CD4-positive, alpha-beta T cell (primary cell): ENCODE results near the gene RFTN2. TPM values are rescaled to one million over a fixed set of nuclear protein-coding genes. Genes with fewer than 3 reads are reported as not detected.
"Not testable (repeated sequence)": the region's sequence is repeated elsewhere in the genome, so short reads cannot be mapped to it uniquely, and the experiment has no call there.

ENCODE experiments used
- ATAC-seq: fragments of 200-7000 bp; cut with Tn5 transposase; one replicate; pipeline ENCODE4 v1.10.0; 2022; ENCODE audit warnings: mild to moderate bottlenecking; ENCODE audit not compliant: poor library complexity
- CTCF ChIA-PET: fragments of 350-600 bp; sonication (Branson Sonifier 250); formaldehyde crosslinking; loops from one replicate; lab custom pipeline; 2021; ENCODE audit warnings: antibody characterized with exemption, inconsistent platforms; lab: Charles Lee
- POLR2A ChIA-PET: fragments of 350-600 bp; sonication (Branson Sonifier 250); formaldehyde crosslinking; loops from one replicate; lab custom pipeline; 2021; ENCODE audit warnings: antibody characterized with exemption, inconsistent platforms; lab: Charles Lee
- DNase-seq, 14 experiments: peaks; one replicate each; pipeline ENCODE4 v3.0.0-alpha.2; 2013 to 2020; ENCODE audit warnings: mixed read lengths in 2 of 14
- H3K27ac ChIP-seq, 2 donors: one replicate each; pipeline versions ENCODE4 v1.5.1 to v1.7.0; 2013; ENCODE audit warnings: low read length in 2 of 2, low read depth in 1 of 2, mild to moderate bottlenecking in 1 of 2
- H3K27me3 ChIP-seq, 2 experiments: 1 replicate in 1 of 2; 2 replicates in 1 of 2; pipeline versions ENCODE4 v1.6.1 to v1.7.0; 2013; ENCODE audit warnings: low read length in 2 of 2, control low read depth in 1 of 2, mild to moderate bottlenecking in 1 of 2, moderate library complexity in 1 of 2; ENCODE audit not compliant: insufficient read depth in 2 of 2, control insufficient read depth in 1 of 2
- H3K36me3 ChIP-seq: one replicate; pipeline ENCODE4 v1.6.1; 2013; ENCODE audit warnings: low read length, control low read depth; ENCODE audit not compliant: insufficient read depth
- H3K4me1 ChIP-seq: one replicate; pipeline ENCODE4 v1.6.1; 2013; ENCODE audit warnings: low read length, control low read depth; ENCODE audit not compliant: insufficient read depth
- H3K4me3 ChIP-seq: one replicate; pipeline ENCODE4 v1.5.1; 2013; ENCODE audit warnings: mild to moderate bottlenecking, low read length, moderate library complexity
- H3K9me3 ChIP-seq, 2 experiments: 1 replicate in 1 of 2; 2 replicates in 1 of 2; pipeline versions ENCODE4 v1.6.1 to v1.7.0; 2013; ENCODE audit warnings: low read length in 2 of 2, mild to moderate bottlenecking in 2 of 2, control low read depth in 1 of 2, moderate library complexity in 1 of 2; ENCODE audit not compliant: control insufficient read depth in 1 of 2, insufficient read depth in 1 of 2
- H3K27ac Mint-ChIP-seq: one replicate; pipeline ENCODE4 v1.8.0; 2020; ENCODE audit warnings: mixed read lengths
- H3K27me3 Mint-ChIP-seq: one replicate; pipeline ENCODE4 v1.8.0; 2021; ENCODE audit warnings: mixed read lengths
- H3K36me3 Mint-ChIP-seq: one replicate; pipeline ENCODE4 v1.8.0; 2021; ENCODE audit warnings: low read depth, mixed read lengths
- H3K4me1 Mint-ChIP-seq: one replicate; pipeline ENCODE4 v1.8.0; 2021; ENCODE audit warnings: low read depth, mixed read lengths
- H3K4me3 Mint-ChIP-seq: one replicate; pipeline ENCODE4 v1.8.0; 2020; ENCODE audit warnings: mild to moderate bottlenecking, mixed read lengths
- H3K9me3 Mint-ChIP-seq: one replicate; pipeline ENCODE4 v1.8.0; 2020; ENCODE audit warnings: mixed read lengths
- intact Hi-C, 2 experiments: fragments of 100-400 bp; cut with DNase I in 1 of 2; cut with micrococcal nuclease in 1 of 2; formaldehyde crosslinking; loops; one replicate each; pipeline versions ENCODE4 v1.15.1 to v1.9.0; 2023 to 2025; cut with DNase I, micrococcal nuclease
- total RNA-seq, 174 experiments: library from RNA in 2 of 174; stranded (reverse) in 2 of 174; gene quantifications; one replicate each; pipeline ENCODE4 v1.2.3 and lab custom pipeline; 2021 to 2026
- TF ChIP-seq, protein P1 (sequence below): fragments of 200-600 bp; IDR thresholded peaks from one replicate; pipeline ENCODE4 v1.8.0; 2022; ENCODE audit warnings: antibody characterized with exemption, mild to moderate bottlenecking

RFTN2 gene
- total RNA-seq, 2 experiments from 2014 or later = not detected

- no peak overlapping the region for H3K27ac ChIP-seq
- Mint-ChIP-seq H3K27ac (no peak overlapping the region), H3K4me1 (peaks cover 48% of the 10 kb centered on the region), H3K36me3 (peaks cover 38% of the 10 kb centered on the region), H3K4me3 (no peak overlapping the region), H3K9me3 (no peaks in the 10 kb centered on the region), H3K27me3 (no peaks in the 10 kb centered on the region)
- TF ChIP-seq, protein P1, sequence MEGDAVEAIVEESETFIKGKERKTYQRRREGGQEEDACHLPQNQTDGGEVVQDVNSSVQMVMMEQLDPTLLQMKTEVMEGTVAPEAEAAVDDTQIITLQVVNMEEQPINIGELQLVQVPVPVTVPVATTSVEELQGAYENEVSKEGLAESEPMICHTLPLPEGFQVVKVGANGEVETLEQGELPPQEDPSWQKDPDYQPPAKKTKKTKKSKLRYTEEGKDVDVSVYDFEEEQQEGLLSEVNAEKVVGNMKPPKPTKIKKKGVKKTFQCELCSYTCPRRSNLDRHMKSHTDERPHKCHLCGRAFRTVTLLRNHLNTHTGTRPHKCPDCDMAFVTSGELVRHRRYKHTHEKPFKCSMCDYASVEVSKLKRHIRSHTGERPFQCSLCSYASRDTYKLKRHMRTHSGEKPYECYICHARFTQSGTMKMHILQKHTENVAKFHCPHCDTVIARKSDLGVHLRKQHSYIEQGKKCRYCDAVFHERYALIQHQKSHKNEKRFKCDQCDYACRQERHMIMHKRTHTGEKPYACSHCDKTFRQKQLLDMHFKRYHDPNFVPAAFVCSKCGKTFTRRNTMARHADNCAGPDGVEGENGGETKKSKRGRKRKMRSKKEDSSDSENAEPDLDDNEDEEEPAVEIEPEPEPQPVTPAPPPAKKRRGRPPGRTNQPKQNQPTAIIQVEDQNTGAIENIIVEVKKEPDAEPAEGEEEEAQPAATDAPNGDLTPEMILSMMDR = no peak
- no peak overlapping the region for H3K4me3 ChIP-seq
- ChIA-PET CTCF (interaction anchor here (0.9 kb wide), 1 partner anchor 101 kb away, joined by 3 read pairs; no protein-coding TSS in a partner anchor), POLR2A (no interaction called here)
- no peak for ATAC-seq
- H3K4me1 ChIP-seq = peaks cover 17% of the 10 kb centered on the region
- H3K9me3 ChIP-seq = no peaks in the 10 kb centered on the region
- no peaks in the 10 kb centered on the region for H3K27me3 ChIP-seq
- intact Hi-C loops = no loop called here
- DNase-seq = no peak
- peaks cover 14% of the 10 kb centered on the region for H3K36me3 ChIP-seq
Observed at GRCh38 chr2:197711578-197711977, 36.2 kb upstream of the RFTN2 start.

GRCh38 chr2:197710424-197711042 is 35.1 kb upstream of the RFTN2 start:
- Mint-ChIP-seq H3K27ac (no peak overlapping the region), H3K4me3 (no peak overlapping the region), H3K9me3 (no peaks in the 10 kb centered on the region), H3K36me3 (peaks cover 36% of the 10 kb centered on the region), H3K4me1 (peaks cover 55% of the 10 kb centered on the region), H3K27me3 (no peaks in the 10 kb centered on the region)
- H3K27ac ChIP-seq = no peak overlapping the region
- intact Hi-C loops = no loop called here
- CTCF ChIA-PET = no interaction called here
- peaks cover 14% of the 10 kb centered on the region for H3K36me3 ChIP-seq
- H3K4me1 ChIP-seq = peaks cover 27% of the 10 kb centered on the region
- no peaks in the 10 kb centered on the region for H3K9me3 ChIP-seq
- H3K4me3 ChIP-seq = no peak overlapping the region
- TF ChIP-seq, protein P1 = no peak
- ATAC-seq (no peak), DNase-seq (no peak)
- POLR2A ChIA-PET = no interaction called here
- no peaks in the 10 kb centered on the region for H3K27me3 ChIP-seq

GRCh38 chr2:197709140-197709539 is 33.8 kb upstream of the RFTN2 start:
- H3K27ac Mint-ChIP-seq, H3K27me3 ChIP-seq, CTCF ChIA-PET, H3K27me3 Mint-ChIP-seq, DNase-seq, ATAC-seq, H3K4me3 Mint-ChIP-seq, H3K9me3 Mint-ChIP-seq, POLR2A ChIA-PET, H3K27ac ChIP-seq, H3K9me3 ChIP-seq, H3K4me3 ChIP-seq: not testable (repeated sequence)
- Histone ChIP-seq H3K36me3 (peaks cover 14% of the 10 kb centered on the region), H3K4me1 (peaks cover 35% of the 10 kb centered on the region)
- H3K36me3 Mint-ChIP-seq = peaks cover 34% of the 10 kb centered on the region
- intact Hi-C loops = loop anchor here in 1 of 2 experiments (2.0 to 10.0 kb wide), 10 partner anchors 68 to 1756 kb away; partner anchors contain the start of genes C2orf66, CCDC150, HSPD1 and MOB4
- peaks cover 61% of the 10 kb centered on the region for H3K4me1 Mint-ChIP-seq
